SK-N-SH (cell line): ENCODE measurements around the gene RNF7. TPM values are rescaled to one million over a fixed set of nuclear protein-coding genes. Genes with fewer than 3 reads are reported as not detected.

ENCODE experiments used
- CTCF ChIA-PET: fragments of 300-600, 350-600 bp; formaldehyde crosslinking; extraction: SDS; loops from one replicate; lab custom pipeline; 2021; lab: Yijun Ruan, JAX
- POLR2A ChIA-PET: fragments of 350-600 bp; sonication (Branson Sonifier 250); formaldehyde crosslinking; extraction: SDS; loops from one replicate; lab custom pipeline; 2020; ENCODE audit warnings: antibody characterized with exemption, inconsistent platforms; lab: Yijun Ruan, JAX
- DNase-seq: peaks from one replicate; pipeline ENCODE4 v3.0.0; 2012
- H2AFZ ChIP-seq: fragments of 200-600 bp; sonication (generic); 2 replicates; pipeline ENCODE4 v1.8.1; 2016; ENCODE audit warnings: antibody characterized with exemption, mild to moderate bottlenecking, low read depth
- H3F3A ChIP-seq: fragments of 200-600 bp; sonication (generic); replicated peaks from 2 replicates; pipeline ENCODE3; 2016; ENCODE audit warnings: antibody characterized with exemption, mild to moderate bottlenecking; ENCODE audit not compliant: insufficient read depth
- H3K27ac ChIP-seq, 2 experiments: fragments of 200-500 bp in 1 of 2; fragments of 200-600 bp in 1 of 2; sonication (Bioruptor generic) in 1 of 2; sonication (generic), shearing (Covaris generic) in 1 of 2; 2 replicates each; pipeline versions ENCODE4 v1.5.1 to v1.6.1; 2014 to 2016; ENCODE audit warnings: low read depth in 2 of 2, inconsistent platforms in 1 of 2, low read length in 1 of 2, mild to moderate bottlenecking in 1 of 2, mixed read lengths in 1 of 2
- H3K27me3 ChIP-seq: fragments of 200-600 bp; sonication (generic), shearing (Covaris generic); 2 replicates; pipeline ENCODE4 v1.6.1; 2016; ENCODE audit warnings: mixed run types; ENCODE audit not compliant: insufficient read depth
- H3K36me3 ChIP-seq, 2 experiments: fragments of 200-500 bp in 1 of 2; fragments of 200-600 bp in 1 of 2; sonication (Bioruptor generic) in 1 of 2; sonication (generic) in 1 of 2; replicated peaks in 1 of 2; 2 replicates each; pipeline versions ENCODE3 to v1.5.1; 2014 to 2016; ENCODE audit warnings: low read length in 1 of 2, mild to moderate bottlenecking in 1 of 2; ENCODE audit not compliant: insufficient read depth in 2 of 2, control insufficient read depth in 1 of 2
- H3K4me1 ChIP-seq, 2 experiments: fragments of 200-500 bp in 1 of 2; fragments of 200-600 bp in 1 of 2; sonication (Bioruptor generic) in 1 of 2; sonication (generic), shearing (Covaris generic) in 1 of 2; 2 replicates each; pipeline versions ENCODE4 v1.5.1 to v1.6.1; 2014 to 2016; ENCODE audit warnings: low read depth in 1 of 2, low read length in 1 of 2, mixed run types in 1 of 2; ENCODE audit not compliant: insufficient read depth in 2 of 2, control insufficient read depth in 1 of 2
- H3K4me2 ChIP-seq: fragments of 200-600 bp; sonication (generic), shearing (Covaris generic); 2 replicates; pipeline ENCODE4 v1.6.1; 2017; ENCODE audit warnings: mixed run types
- H3K4me3 ChIP-seq, 2 experiments: fragments of 200-500 bp in 1 of 2; fragments of 200-600 bp in 1 of 2; sonication (Bioruptor generic) in 1 of 2; sonication (generic), shearing (Covaris generic) in 1 of 2; 2 replicates each; pipeline versions ENCODE4 v1.5.1 to v1.8.1; 2014 to 2016; ENCODE audit warnings: low read depth in 2 of 2, inconsistent platforms in 1 of 2, low read length in 1 of 2, mild to moderate bottlenecking in 1 of 2, mixed read lengths in 1 of 2, moderate library complexity in 1 of 2
- H3K79me2 ChIP-seq: fragments of 200-600 bp; sonication (generic); 2 replicates; pipeline ENCODE4 v1.8.1; 2017; ENCODE audit warnings: mild to moderate bottlenecking; ENCODE audit not compliant: insufficient read depth
- H3K9ac ChIP-seq: fragments of 200-600 bp; sonication (generic); 2 replicates; pipeline ENCODE4 v1.6.1; 2017; ENCODE audit warnings: mixed run types
- H3K9me2 ChIP-seq: fragments of 200-600 bp; sonication (generic); 2 replicates; pipeline ENCODE4 v1.6.1; 2017; ENCODE audit warnings: mixed run types
- H3K9me3 ChIP-seq: fragments of 200-600 bp; sonication (generic); 2 replicates; pipeline ENCODE4 v1.6.1; 2017; ENCODE audit warnings: mixed run types, mild to moderate bottlenecking, moderate library complexity
- H4K20me1 ChIP-seq: fragments of 200-600 bp; sonication (generic); 2 replicates; pipeline ENCODE4 v1.6.1; 2017; ENCODE audit warnings: mild to moderate bottlenecking, mixed run types; ENCODE audit not compliant: insufficient read depth
- ELF1 ChIP-seq: IDR thresholded peaks from 2 replicates; pipeline ENCODE4 v1.4.0; 2012
- EP300 ChIP-seq, 2 experiments: IDR thresholded peaks; 2 replicates each; pipeline versions ENCODE4 v1.4.0 to v1.6.1; 2012; ENCODE audit warnings: borderline replicate concordance in 1 of 2, low read depth in 1 of 2, low read length in 1 of 2
- EZH2phosphoT487 ChIP-seq: fragments of 200-600 bp; sonication (generic); IDR thresholded peaks from 2 replicates; pipeline ENCODE4 v1.6.1; 2017; ENCODE audit warnings: low read depth, mixed run types, mild to moderate bottlenecking, antibody characterized with exemption, moderate library complexity, borderline replicate concordance
- FOSL2 ChIP-seq: IDR thresholded peaks from 2 replicates; pipeline ENCODE4 v1.4.0; 2012; ENCODE audit warnings: low read depth, mild to moderate bottlenecking, moderate library complexity, borderline replicate concordance
- GATA2 ChIP-seq: sonication (generic); formaldehyde crosslinking; IDR thresholded peaks from 2 replicates; pipeline ENCODE4 v1.5.0; 2020; ENCODE audit warnings: mild to moderate bottlenecking, missing genetic modification reagents
- JUND ChIP-seq: IDR thresholded peaks from 2 replicates; pipeline ENCODE4 v1.4.0; 2012
- MEF2A ChIP-seq: IDR thresholded peaks from 2 replicates; pipeline ENCODE4 v1.4.0; 2012; ENCODE audit warnings: low read depth, borderline replicate concordance
- MXI1 ChIP-seq: IDR thresholded peaks from 2 replicates; pipeline ENCODE4 v1.6.1; 2012; ENCODE audit warnings: mild to moderate bottlenecking, low read depth, low read length, improper control_type of control experiment
- NRF1 ChIP-seq: IDR thresholded peaks from 2 replicates; pipeline ENCODE4 v1.6.1; 2012; ENCODE audit warnings: low read depth, mild to moderate bottlenecking, low read length
- POLR2AphosphoS5 ChIP-seq: IDR thresholded peaks from 2 replicates; pipeline ENCODE4 v1.6.1; 2012; ENCODE audit warnings: low read depth, low read length
- RCOR1 ChIP-seq: fragments of 150-350 bp; IDR thresholded peaks from 2 replicates; pipeline ENCODE4 v1.6.1; 2017; ENCODE audit warnings: antibody characterized with exemption, low read length
- SIN3A ChIP-seq: IDR thresholded peaks from 2 replicates; pipeline ENCODE4 v1.6.1; 2012; ENCODE audit warnings: low read depth, mild to moderate bottlenecking, low read length, moderate library complexity, borderline replicate concordance
- TCF12 ChIP-seq: IDR thresholded peaks from 2 replicates; pipeline ENCODE4 v1.4.0; 2012
- TEAD4 ChIP-seq: IDR thresholded peaks from 2 replicates; pipeline ENCODE4 v1.4.0; 2012; ENCODE audit warnings: mild to moderate bottlenecking, borderline replicate concordance; ENCODE audit not compliant: insufficient read depth
- YY1 ChIP-seq: IDR thresholded peaks from 2 replicates; pipeline ENCODE4 v1.4.0; 2012; ENCODE audit warnings: low read depth, mild to moderate bottlenecking
- WGBS: methylation state at CpG from one replicate; pipeline ENCODE4 v1.1.6; 2017; ENCODE audit warnings: low lambda C conversion rate; 5-methylcytosine and 5-hydroxymethylcytosine counted together
- polyA plus RNA-seq, 3 experiments: library from polyadenylated mRNA; depleted of rRNA; stranded (reverse); fragments of >200 nt; gene quantifications; 2 replicates each; pipeline ENCODE4 v1.2.3, GENCODE V29; 2012
- TF ChIP-seq, protein P1 (sequence below): fragments of 150-350 bp; IDR thresholded peaks from 2 replicates; pipeline ENCODE4 v1.6.1; 2016; ENCODE audit warnings: mild to moderate bottlenecking, low read depth, low read length
- TF ChIP-seq, protein P2 (sequence below): fragments of 150-350 bp; IDR thresholded peaks from 2 replicates; pipeline ENCODE4 v1.6.1; 2017; ENCODE audit warnings: antibody characterized with exemption, low read length, low read depth, borderline replicate concordance
- TF ChIP-seq, protein P3 (sequence below): IDR thresholded peaks from 2 replicates; pipeline ENCODE4 v1.6.1; 2012; ENCODE audit warnings: mild to moderate bottlenecking, low read depth, low read length, moderate library complexity
- TF ChIP-seq, protein P4 (sequence below): IDR thresholded peaks from 2 replicates; pipeline ENCODE4 v1.4.0; 2012; ENCODE audit warnings: low read depth
- TF ChIP-seq, protein P5 (sequence below): IDR thresholded peaks from 2 replicates; pipeline ENCODE4 v1.4.0; 2012; ENCODE audit warnings: low read depth, borderline replicate concordance

The RNF7 gene
- polyA plus RNA-seq, 1 of the 3 experiments (the other 2 are of a cell fraction), result 77.1 TPM

DNA sequence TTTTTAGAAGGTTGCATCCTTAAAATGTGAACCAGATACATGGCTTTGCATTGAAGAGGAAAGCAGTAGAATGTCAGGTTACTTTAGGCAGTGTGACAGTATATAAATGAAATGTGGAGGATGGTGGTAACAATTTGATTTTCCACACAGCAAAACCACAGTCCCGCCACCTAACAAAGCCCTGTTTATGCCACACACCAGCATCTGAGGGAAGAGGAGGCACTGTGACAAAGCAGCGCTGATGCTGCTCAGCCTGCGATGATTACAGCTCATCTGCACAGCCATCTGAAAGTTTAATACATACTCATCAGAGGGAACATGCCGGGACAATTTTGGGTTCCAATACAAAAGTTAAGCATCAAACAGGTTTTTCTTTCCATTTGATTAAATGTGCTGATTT lies 8.9 kb downstream of the RNF7 start:
- H3K36me3 ChIP-seq, result peaks cover 56 to 67% of the 10 kb centered on the region in 2 experiments

DNA sequence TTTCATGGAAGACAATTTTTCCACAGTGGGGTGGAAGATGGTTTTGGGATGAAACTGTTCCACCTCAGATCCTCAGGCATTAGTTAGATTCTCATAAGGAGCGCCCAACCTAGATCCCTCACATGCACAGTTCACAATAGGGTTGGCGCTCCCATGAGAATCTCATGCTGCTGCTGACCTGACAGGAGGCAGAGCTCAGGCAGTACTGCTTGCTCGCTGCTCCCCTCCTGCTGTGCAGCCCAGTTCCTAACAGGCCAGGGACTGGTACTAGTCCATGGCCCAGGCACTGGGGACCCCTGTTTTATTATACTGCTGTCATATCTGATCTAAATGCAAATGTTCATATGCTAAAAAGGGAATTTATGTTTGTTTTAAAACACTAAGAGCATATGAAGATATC lies 15.3 kb downstream of the RNF7 start:
- Histone ChIP-seq H4K20me1 (no peaks in the 10 kb centered on the region), H2AFZ (no peak overlapping the region), H3K79me2 (no peaks in the 10 kb centered on the region), H3K4me3 (no peak overlapping the region), H3K9me2 (no peaks in the 10 kb centered on the region), H3K36me3 (peaks cover 10 to 25% of the 10 kb centered on the region in 2 experiments), H3K9me3 (no peaks in the 10 kb centered on the region), H3K27ac (no peak overlapping the region), H3K9ac (no peak overlapping the region), H3K4me1 (no peaks in the 10 kb centered on the region), H3K27me3 (no peaks in the 10 kb centered on the region), H3F3A (peaks cover 7% of the 10 kb centered on the region), H3K4me2 (no peak overlapping the region)
- 92% methylated on average over 2 of the region's 3 CpGs for WGBS
- ChIA-PET CTCF (interaction anchor here (1.1 kb wide), 1 partner anchor 15 kb away, joined by 5 read pairs; the partner anchor contains the start of gene RNF7), POLR2A (no interaction called here)
- DNase-seq, result no peak
- TF ChIP-seq RCOR1, result no peak
- no peak for TF ChIP-seq GATA2 (CRISPR knock-in tag)
- TF ChIP-seq, protein P1, sequence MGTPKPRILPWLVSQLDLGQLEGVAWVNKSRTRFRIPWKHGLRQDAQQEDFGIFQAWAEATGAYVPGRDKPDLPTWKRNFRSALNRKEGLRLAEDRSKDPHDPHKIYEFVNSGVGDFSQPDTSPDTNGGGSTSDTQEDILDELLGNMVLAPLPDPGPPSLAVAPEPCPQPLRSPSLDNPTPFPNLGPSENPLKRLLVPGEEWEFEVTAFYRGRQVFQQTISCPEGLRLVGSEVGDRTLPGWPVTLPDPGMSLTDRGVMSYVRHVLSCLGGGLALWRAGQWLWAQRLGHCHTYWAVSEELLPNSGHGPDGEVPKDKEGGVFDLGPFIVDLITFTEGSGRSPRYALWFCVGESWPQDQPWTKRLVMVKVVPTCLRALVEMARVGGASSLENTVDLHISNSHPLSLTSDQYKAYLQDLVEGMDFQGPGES, result no peak
- TF ChIP-seq, protein P2, sequence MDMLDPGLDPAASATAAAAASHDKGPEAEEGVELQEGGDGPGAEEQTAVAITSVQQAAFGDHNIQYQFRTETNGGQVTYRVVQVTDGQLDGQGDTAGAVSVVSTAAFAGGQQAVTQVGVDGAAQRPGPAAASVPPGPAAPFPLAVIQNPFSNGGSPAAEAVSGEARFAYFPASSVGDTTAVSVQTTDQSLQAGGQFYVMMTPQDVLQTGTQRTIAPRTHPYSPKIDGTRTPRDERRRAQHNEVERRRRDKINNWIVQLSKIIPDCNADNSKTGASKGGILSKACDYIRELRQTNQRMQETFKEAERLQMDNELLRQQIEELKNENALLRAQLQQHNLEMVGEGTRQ, result no peak
- TF ChIP-seq, protein P3, sequence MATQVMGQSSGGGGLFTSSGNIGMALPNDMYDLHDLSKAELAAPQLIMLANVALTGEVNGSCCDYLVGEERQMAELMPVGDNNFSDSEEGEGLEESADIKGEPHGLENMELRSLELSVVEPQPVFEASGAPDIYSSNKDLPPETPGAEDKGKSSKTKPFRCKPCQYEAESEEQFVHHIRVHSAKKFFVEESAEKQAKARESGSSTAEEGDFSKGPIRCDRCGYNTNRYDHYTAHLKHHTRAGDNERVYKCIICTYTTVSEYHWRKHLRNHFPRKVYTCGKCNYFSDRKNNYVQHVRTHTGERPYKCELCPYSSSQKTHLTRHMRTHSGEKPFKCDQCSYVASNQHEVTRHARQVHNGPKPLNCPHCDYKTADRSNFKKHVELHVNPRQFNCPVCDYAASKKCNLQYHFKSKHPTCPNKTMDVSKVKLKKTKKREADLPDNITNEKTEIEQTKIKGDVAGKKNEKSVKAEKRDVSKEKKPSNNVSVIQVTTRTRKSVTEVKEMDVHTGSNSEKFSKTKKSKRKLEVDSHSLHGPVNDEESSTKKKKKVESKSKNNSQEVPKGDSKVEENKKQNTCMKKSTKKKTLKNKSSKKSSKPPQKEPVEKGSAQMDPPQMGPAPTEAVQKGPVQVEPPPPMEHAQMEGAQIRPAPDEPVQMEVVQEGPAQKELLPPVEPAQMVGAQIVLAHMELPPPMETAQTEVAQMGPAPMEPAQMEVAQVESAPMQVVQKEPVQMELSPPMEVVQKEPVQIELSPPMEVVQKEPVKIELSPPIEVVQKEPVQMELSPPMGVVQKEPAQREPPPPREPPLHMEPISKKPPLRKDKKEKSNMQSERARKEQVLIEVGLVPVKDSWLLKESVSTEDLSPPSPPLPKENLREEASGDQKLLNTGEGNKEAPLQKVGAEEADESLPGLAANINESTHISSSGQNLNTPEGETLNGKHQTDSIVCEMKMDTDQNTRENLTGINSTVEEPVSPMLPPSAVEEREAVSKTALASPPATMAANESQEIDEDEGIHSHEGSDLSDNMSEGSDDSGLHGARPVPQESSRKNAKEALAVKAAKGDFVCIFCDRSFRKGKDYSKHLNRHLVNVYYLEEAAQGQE, result no peak
- no peak for TF ChIP-seq SIN3A
- TF ChIP-seq MEF2A, result no peak

More for the DNA sequence above, 8.9 kb downstream of the RNF7 start:
- Histone ChIP-seq H2AFZ (no peak overlapping the region), H3K9me3 (no peaks in the 10 kb centered on the region), H3K4me3 (no peak overlapping the region), H4K20me1 (peaks cover 19% of the 10 kb centered on the region), H3F3A (peaks cover 3% of the 10 kb centered on the region), H3K27me3 (no peaks in the 10 kb centered on the region), H3K4me2 (no peak overlapping the region), H3K9me2 (no peaks in the 10 kb centered on the region), H3K4me1 (peaks cover 0 to 2% of the 10 kb centered on the region in 2 experiments; a peak in 2 of 4 replicates), H3K79me2 (peaks cover 42% of the 10 kb centered on the region), H3K27ac (no peak overlapping the region), H3K9ac (no peak overlapping the region)
- CTCF ChIA-PET, result interaction anchor here (0.6 kb wide), 1 partner anchor 9 kb away, joined by 3 read pairs; no protein-coding TSS in a partner anchor
- TF ChIP-seq FOSL2, result no peak
- TF ChIP-seq, protein P4, sequence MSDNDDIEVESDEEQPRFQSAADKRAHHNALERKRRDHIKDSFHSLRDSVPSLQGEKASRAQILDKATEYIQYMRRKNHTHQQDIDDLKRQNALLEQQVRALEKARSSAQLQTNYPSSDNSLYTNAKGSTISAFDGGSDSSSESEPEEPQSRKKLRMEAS, result no peak
- no peak for TF ChIP-seq YY1
- no peak for TF ChIP-seq NRF1
- TF ChIP-seq JUND, result no peak
- no peak for TF ChIP-seq MXI1
- TF ChIP-seq TEAD4, result no peak
- TF ChIP-seq RCOR1, result no peak
- TF ChIP-seq ELF1, result no peak
- no peak for TF ChIP-seq EP300 (IDR thresholded peaks at IDR 0.05; ENCODE audit: borderline replicate concordance in 1 of 2, low read depth in 1 of 2, low read length in 1 of 2)
- no peak for TF ChIP-seq TCF12
- TF ChIP-seq POLR2AphosphoS5, result no peak
- TF ChIP-seq, protein P5, sequence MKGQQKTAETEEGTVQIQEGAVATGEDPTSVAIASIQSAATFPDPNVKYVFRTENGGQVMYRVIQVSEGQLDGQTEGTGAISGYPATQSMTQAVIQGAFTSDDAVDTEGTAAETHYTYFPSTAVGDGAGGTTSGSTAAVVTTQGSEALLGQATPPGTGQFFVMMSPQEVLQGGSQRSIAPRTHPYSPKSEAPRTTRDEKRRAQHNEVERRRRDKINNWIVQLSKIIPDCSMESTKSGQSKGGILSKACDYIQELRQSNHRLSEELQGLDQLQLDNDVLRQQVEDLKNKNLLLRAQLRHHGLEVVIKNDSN, result no peak
- TF ChIP-seq, protein P1, result no peak
- no peak for TF ChIP-seq MEF2A
- TF ChIP-seq EZH2phosphoT487, result no peak
- POLR2A ChIA-PET, result no interaction called here
- no peak for DNase-seq
- 97% methylated on average over 3 of the region's 4 CpGs for WGBS
